CD8-positive, alpha-beta memory T cell (primary cell): ENCODE results near the gene GHRHR. TPM values are rescaled to one million over a fixed set of nuclear protein-coding genes. Genes with fewer than 3 reads are reported as not detected.

Source experiments
- CTCF ChIA-PET: fragments of 350-600 bp; sonication (Branson Sonifier 250); formaldehyde crosslinking; loops from one replicate; lab custom pipeline; 2021; ENCODE audit warnings: antibody characterized with exemption; lab: Charles Lee
- POLR2A ChIA-PET: fragments of 350-600 bp; sonication (Branson Sonifier 250); formaldehyde crosslinking; loops from one replicate; lab custom pipeline; 2021; ENCODE audit warnings: antibody characterized with exemption; lab: Charles Lee
- DNase-seq, 5 donors: peaks; one replicate each; pipeline versions ENCODE4 v3.0.0 to v3.0.0-alpha.2; 2020 to 2022; ENCODE audit warnings: mixed read lengths in 1 of 5
- H3K27ac ChIP-seq: one replicate; pipeline ENCODE4 v1.7.0; 2013; ENCODE audit warnings: low read depth, mild to moderate bottlenecking, low read length, moderate library complexity
- H3K27me3 ChIP-seq: 2 replicates; pipeline ENCODE4 v1.7.0; 2013; ENCODE audit warnings: low read length, mild to moderate bottlenecking; ENCODE audit not compliant: insufficient read depth, poor library complexity, severe bottlenecking
- H3K36me3 ChIP-seq: 2 replicates; pipeline ENCODE4 v1.7.0; 2013; ENCODE audit warnings: mild to moderate bottlenecking, low read length, moderate library complexity; ENCODE audit not compliant: insufficient read depth
- H3K4me1 ChIP-seq: 2 replicates; pipeline ENCODE4 v1.7.0; 2013; ENCODE audit warnings: mild to moderate bottlenecking, low read length, moderate library complexity; ENCODE audit not compliant: insufficient read depth
- H3K4me3 ChIP-seq: 2 replicates; pipeline ENCODE4 v1.7.0; 2013; ENCODE audit warnings: mild to moderate bottlenecking, low read length
- H3K9me3 ChIP-seq: 2 replicates; pipeline ENCODE4 v1.7.0; 2013; ENCODE audit warnings: mild to moderate bottlenecking, low read length
- H3K27ac Mint-ChIP-seq, 8 donors: one replicate each; pipeline ENCODE4 v1.8.0; 2020 to 2021; ENCODE audit warnings: mixed read lengths in 8 of 8, mild to moderate bottlenecking in 6 of 8, inconsistent platforms in 3 of 8, moderate library complexity in 3 of 8
- H3K27me3 Mint-ChIP-seq, 2 donors: one replicate each; pipeline ENCODE4 v1.8.0; 2020 to 2021; ENCODE audit warnings: mixed read lengths in 2 of 2, mild to moderate bottlenecking in 1 of 2, moderate library complexity in 1 of 2
- H3K36me3 Mint-ChIP-seq, 3 donors: one replicate each; pipeline ENCODE4 v1.8.0; 2020 to 2021; ENCODE audit warnings: mixed read lengths in 3 of 3, inconsistent platforms in 1 of 3, mild to moderate bottlenecking in 1 of 3
- H3K4me1 Mint-ChIP-seq, 3 donors: one replicate each; pipeline ENCODE4 v1.8.0; 2020 to 2021; ENCODE audit warnings: mixed read lengths in 3 of 3, inconsistent platforms in 1 of 3, mild to moderate bottlenecking in 1 of 3
- H3K4me3 Mint-ChIP-seq, 7 donors: one replicate each; pipeline ENCODE4 v1.8.0; 2020 to 2021; ENCODE audit warnings: mixed read lengths in 7 of 7, mild to moderate bottlenecking in 6 of 7, moderate library complexity in 4 of 7, inconsistent platforms in 2 of 7
- H3K9me3 Mint-ChIP-seq, 5 donors: one replicate each; pipeline ENCODE4 v1.8.0; 2020 to 2022; ENCODE audit warnings: mixed read lengths in 5 of 5, mild to moderate bottlenecking in 3 of 5, moderate library complexity in 2 of 5, inconsistent platforms in 1 of 5
- polyA plus RNA-seq: library from polyadenylated mRNA; unstranded; fragments of 300-500 nt; fragmentation: Illumina TruSeq; gene quantifications from one replicate; pipeline ENCODE4 v1.2.3, GENCODE V29; 2021
- total RNA-seq, 2 experiments: library from RNA; stranded (reverse); gene quantifications; one replicate each; pipeline ENCODE4 v1.2.3, GENCODE V29; 2021

GHRHR gene
- total and polyA plus RNA-seq, 3 experiments from 2014 or later: not detected

DNA sequence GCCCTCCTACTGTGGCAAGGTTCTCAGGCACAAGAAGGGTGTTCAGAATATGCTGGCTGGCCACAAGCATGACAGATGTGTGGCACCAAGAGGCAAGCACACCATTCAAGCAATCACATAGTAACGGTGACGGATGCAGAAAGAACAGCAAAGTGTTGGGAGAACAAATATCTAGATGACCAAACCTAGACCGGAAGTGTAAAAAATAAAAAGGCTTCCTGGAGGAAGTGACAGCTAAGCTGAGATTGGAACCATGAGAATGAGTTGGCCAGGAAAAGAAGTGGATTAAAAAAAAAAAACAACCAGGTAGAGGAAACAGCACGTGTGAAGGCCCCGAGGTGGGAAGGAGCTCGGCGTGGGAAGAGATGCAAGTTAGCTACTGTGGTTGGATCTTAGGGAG lies 22.0 kb downstream of the GHRHR start:
- Histone ChIP-seq H3K4me1 (no peaks in the 10 kb centered on the region), H3K4me3 (no peak overlapping the region), H3K27ac (no peak overlapping the region), H3K36me3 (no peaks in the 10 kb centered on the region), H3K27me3 (no peaks in the 10 kb centered on the region), H3K9me3 (no peaks in the 10 kb centered on the region)
- POLR2A ChIA-PET: no interaction called here
- CTCF ChIA-PET: interaction anchor here (1.0 to 1.4 kb wide), 3 partner anchors 8 to 148 kb away, joined by 3 to 4 read pairs (median 3); no protein-coding TSS in a partner anchor
- no peak overlapping the region for H3K27ac Mint-ChIP-seq
- H3K27me3 Mint-ChIP-seq: peaks cover 12 to 49% of the 10 kb centered on the region in 2 donors
- peaks cover 0 to 3% (median 0%) of the 10 kb centered on the region in 5 donors for H3K9me3 Mint-ChIP-seq
- peaks cover 7 to 29% (median 9%) of the 10 kb centered on the region in 3 donors for H3K4me1 Mint-ChIP-seq
- no peaks in the 10 kb centered on the region for H3K36me3 Mint-ChIP-seq
- DNase-seq: no peak
- no peak overlapping the region for H3K4me3 Mint-ChIP-seq

DNA sequence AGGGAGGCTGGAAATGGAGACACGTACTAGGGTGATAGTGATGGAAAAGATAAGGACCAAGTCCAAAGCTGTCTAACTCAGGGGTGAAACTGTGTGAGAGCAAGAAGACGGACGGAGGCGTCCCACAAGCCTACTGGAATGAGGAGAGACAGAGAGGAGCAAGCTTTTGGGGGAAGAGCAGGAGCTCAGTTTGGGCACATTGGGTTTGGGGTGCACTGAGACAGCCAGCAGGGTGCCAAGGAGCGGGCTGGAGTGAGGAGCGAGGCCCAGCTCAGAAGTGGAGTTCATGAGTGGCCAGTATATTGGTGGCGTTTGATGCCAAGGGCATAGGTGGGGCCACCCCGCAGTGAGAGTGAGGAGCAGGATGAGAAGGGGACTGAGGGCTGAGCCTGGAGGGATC lies 22.6 kb downstream of the GHRHR start:
- Mint-ChIP-seq H3K9me3 (peaks cover 0 to 3% (median 0%) of the 10 kb centered on the region in 5 donors), H3K27me3 (peaks cover 12 to 49% of the 10 kb centered on the region in 2 donors), H3K4me3 (peak overlapping the region in 1 of 7 donors; percentile 82), H3K36me3 (no peaks in the 10 kb centered on the region), H3K4me1 (peaks cover 7 to 29% (median 9%) of the 10 kb centered on the region in 3 donors), H3K27ac (peak overlapping the region in 1 of 8 donors; percentile 28)
- H3K36me3 ChIP-seq: no peaks in the 10 kb centered on the region
- no peaks in the 10 kb centered on the region for H3K9me3 ChIP-seq
- H3K27ac ChIP-seq: no peak overlapping the region
- no peak overlapping the region for H3K4me3 ChIP-seq
- CTCF ChIA-PET: interaction anchor here (1.1 kb wide), 1 partner anchor 18 kb away, joined by 3 read pairs; no protein-coding TSS in a partner anchor
- DNase-seq: no peak
- POLR2A ChIA-PET: no interaction called here
- H3K4me1 ChIP-seq: no peaks in the 10 kb centered on the region
- H3K27me3 ChIP-seq: no peaks in the 10 kb centered on the region

GRCh38 chr7:30986738-30987137 lies 23.0 kb downstream of the GHRHR start:
- Mint-ChIP-seq H3K27me3 (peaks cover 12 to 49% of the 10 kb centered on the region in 2 donors), H3K4me1 (peaks cover 7 to 29% (median 9%) of the 10 kb centered on the region in 3 donors), H3K36me3 (no peaks in the 10 kb centered on the region), H3K27ac (no peak overlapping the region), H3K4me3 (peak overlapping the region in 1 of 7 donors; percentile 82), H3K9me3 (peaks cover 0 to 3% (median 0%) of the 10 kb centered on the region in 5 donors)
- Histone ChIP-seq H3K4me3 (no peak overlapping the region), H3K9me3 (no peaks in the 10 kb centered on the region), H3K27ac (no peak overlapping the region), H3K36me3 (no peaks in the 10 kb centered on the region), H3K27me3 (no peaks in the 10 kb centered on the region), H3K4me1 (no peaks in the 10 kb centered on the region)
- CTCF ChIA-PET: no interaction called here
- POLR2A ChIA-PET: no interaction called here
- DNase-seq: no peak

GRCh38 chr7:30987178-30987577 lies 23.4 kb downstream of the GHRHR start:
- no peaks in the 10 kb centered on the region for H3K36me3 ChIP-seq
- H3K27me3 ChIP-seq: no peaks in the 10 kb centered on the region
- peaks cover 7 to 29% (median 9%) of the 10 kb centered on the region in 3 donors for H3K4me1 Mint-ChIP-seq
- no peak overlapping the region for H3K4me3 ChIP-seq
- H3K9me3 ChIP-seq: no peaks in the 10 kb centered on the region
- peaks cover 12 to 49% of the 10 kb centered on the region in 2 donors for H3K27me3 Mint-ChIP-seq
- H3K9me3 Mint-ChIP-seq: peaks cover 0 to 3% (median 0%) of the 10 kb centered on the region in 5 donors
- H3K36me3 Mint-ChIP-seq: no peaks in the 10 kb centered on the region
- POLR2A ChIA-PET: no interaction called here
- no peak overlapping the region for H3K4me3 Mint-ChIP-seq
- DNase-seq: no peak
- no peak overlapping the region for H3K27ac ChIP-seq
- H3K4me1 ChIP-seq: no peaks in the 10 kb centered on the region
- CTCF ChIA-PET: no interaction called here
- peak overlapping the region in 1 of 8 donors; percentile 68 for H3K27ac Mint-ChIP-seq

- Histone ChIP-seq H3K36me3 (no peaks in the 10 kb centered on the region), H3K4me3 (no peak overlapping the region), H3K9me3 (no peaks in the 10 kb centered on the region), H3K27me3 (no peaks in the 10 kb centered on the region), H3K27ac (no peak overlapping the region), H3K4me1 (no peaks in the 10 kb centered on the region)
- Mint-ChIP-seq H3K9me3 (peaks cover 0 to 3% (median 0%) of the 10 kb centered on the region in 5 donors), H3K4me3 (no peak overlapping the region), H3K4me1 (peaks cover 7 to 29% (median 9%) of the 10 kb centered on the region in 3 donors), H3K27me3 (peaks cover 12 to 48% of the 10 kb centered on the region in 2 donors), H3K27ac (peak overlapping the region in 1 of 8 donors; percentile 17), H3K36me3 (no peaks in the 10 kb centered on the region)
- DNase-seq: no peak
- CTCF ChIA-PET: no interaction called here
- POLR2A ChIA-PET: no interaction called here
Observed at GRCh38 chr7:30987936-30988335, 24.2 kb downstream of the GHRHR start.

- ChIA-PET POLR2A (no interaction called here), CTCF (no interaction called here)
- Mint-ChIP-seq H3K4me3 (no peak overlapping the region), H3K27me3 (peaks cover 11 to 43% of the 10 kb centered on the region in 2 donors), H3K4me1 (peaks cover 4 to 26% (median 6%) of the 10 kb centered on the region in 3 donors), H3K9me3 (peaks cover 0 to 3% (median 0%) of the 10 kb centered on the region in 5 donors), H3K36me3 (no peaks in the 10 kb centered on the region), H3K27ac (peak overlapping the region in 1 of 8 donors; percentile 17)
- Histone ChIP-seq H3K27ac (no peak overlapping the region), H3K27me3 (no peaks in the 10 kb centered on the region), H3K4me3 (no peak overlapping the region), H3K9me3 (no peaks in the 10 kb centered on the region), H3K4me1 (no peaks in the 10 kb centered on the region), H3K36me3 (no peaks in the 10 kb centered on the region)
- DNase-seq: no peak
Observed at GRCh38 chr7:30988351-30989005, 24.7 kb downstream of the GHRHR start.

DNA sequence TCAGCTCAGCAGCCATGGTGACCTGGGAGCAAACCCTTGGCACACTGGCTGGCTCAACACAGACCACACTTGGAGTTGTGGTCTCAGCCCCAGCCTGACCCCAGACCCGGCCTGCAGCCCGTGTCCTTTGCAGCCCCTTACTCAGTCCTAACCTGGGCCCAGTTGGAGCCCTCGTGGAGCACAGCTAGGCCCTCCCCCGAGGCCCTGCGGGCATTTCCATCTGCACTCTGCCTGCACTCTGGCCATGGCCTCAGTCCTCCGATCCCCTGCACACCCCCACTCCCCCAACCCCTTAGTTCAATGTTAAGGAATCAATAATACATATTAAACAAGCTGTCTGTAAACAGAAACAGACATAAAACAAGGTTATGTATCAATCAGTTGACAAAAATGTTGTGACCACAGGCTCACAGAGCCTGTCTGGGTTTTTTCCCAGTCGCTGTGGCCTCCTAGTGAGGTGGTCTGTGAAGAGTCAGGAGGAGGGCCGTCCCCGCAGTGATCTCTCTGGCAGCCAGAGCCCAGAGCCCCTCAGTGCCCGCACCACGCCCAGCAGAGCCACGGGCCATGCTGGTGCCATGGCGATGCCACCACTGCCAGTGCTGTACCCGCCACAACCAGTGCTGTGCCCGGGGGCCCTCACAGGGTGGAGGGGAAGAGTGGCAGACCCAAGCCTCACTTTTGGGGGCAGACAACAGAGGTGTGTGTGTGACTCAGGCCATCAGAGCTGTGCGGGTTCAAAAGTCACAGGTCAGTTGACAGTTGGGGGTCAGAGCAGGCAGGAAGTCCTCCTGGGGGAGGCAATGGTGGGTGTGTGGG lies 25.5 kb downstream of the GHRHR start:
- H3K27me3 ChIP-seq: no peaks in the 10 kb centered on the region
- no peaks in the 10 kb centered on the region for H3K4me1 ChIP-seq
- peaks cover 0 to 3% (median 0%) of the 10 kb centered on the region in 5 donors for H3K9me3 Mint-ChIP-seq
- no peak overlapping the region for H3K4me3 ChIP-seq
- no peak for DNase-seq
- H3K27me3 Mint-ChIP-seq: peaks cover 5 to 36% of the 10 kb centered on the region in 2 donors
- no peaks in the 10 kb centered on the region for H3K36me3 ChIP-seq
- ChIA-PET POLR2A (no interaction called here), CTCF (no interaction called here)
- H3K9me3 ChIP-seq: no peaks in the 10 kb centered on the region
- H3K27ac ChIP-seq: no peak overlapping the region
- H3K36me3 Mint-ChIP-seq: no peaks in the 10 kb centered on the region
- H3K4me1 Mint-ChIP-seq: peaks cover 0 to 21% (median 4%) of the 10 kb centered on the region in 3 donors
- H3K4me3 Mint-ChIP-seq: no peak overlapping the region
- H3K27ac Mint-ChIP-seq: peak overlapping the region in 2 of 8 donors; percentile 17 to 84
